Spleen (tissue), 11 donors: ENCODE measurements around the gene MXRA8. TPM values are rescaled to one million over a fixed set of nuclear protein-coding genes. Genes with fewer than 3 reads are reported as not detected.

Source experiments
- DNase-seq: peaks from one replicate; pipeline ENCODE4 v3.0.0-alpha.2; 2020
- H3K27ac ChIP-seq, 8 donors: fragments of 200-600 bp; sonication (generic) in 7 of 8; 1 replicate in 4 of 8; 2 replicates in 4 of 8; pipeline versions ENCODE4 v1.5.0 to v1.8.0; 2016 to 2021; ENCODE audit warnings: inconsistent platforms in 4 of 8, mild to moderate bottlenecking in 4 of 8, moderate library complexity in 1 of 8
- H3K27me3 ChIP-seq, 7 donors: fragments of 200-600 bp; sonication (generic) in 6 of 7; replicated peaks in 1 of 7; 1 replicate in 4 of 7; 2 replicates in 3 of 7; pipeline versions ENCODE4 v1.5.0 to v1.8.0; 2016 to 2021; ENCODE audit warnings: inconsistent platforms in 3 of 7, mild to moderate bottlenecking in 1 of 7
- H3K36me3 ChIP-seq, 6 donors: fragments of 200-600 bp; sonication (generic) in 5 of 6; 1 replicate in 4 of 6; 2 replicates in 2 of 6; pipeline versions ENCODE4 v1.5.0 to v1.8.0; 2016 to 2021; ENCODE audit warnings: inconsistent platforms in 2 of 6
- H3K4me1 ChIP-seq, 6 donors: fragments of 200-600 bp; sonication (generic) in 5 of 6; 1 replicate in 3 of 6; 2 replicates in 3 of 6; pipeline versions ENCODE4 v1.5.0 to v1.8.0; 2016 to 2021; ENCODE audit warnings: inconsistent platforms in 3 of 6
- H3K4me3 ChIP-seq, 8 donors: fragments of 200-600 bp; sonication (generic) in 7 of 8; 1 replicate in 4 of 8; 2 replicates in 4 of 8; pipeline versions ENCODE4 v1.5.0 to v1.8.0; 2016 to 2021; ENCODE audit warnings: inconsistent platforms in 4 of 8, mild to moderate bottlenecking in 4 of 8, moderate library complexity in 2 of 8
- H3K9me3 ChIP-seq, 8 donors: fragments of 200-600 bp; sonication (generic) in 7 of 8; 1 replicate in 4 of 8; 2 replicates in 4 of 8; pipeline versions ENCODE4 v1.5.0 to v1.8.0; 2016 to 2021; ENCODE audit warnings: inconsistent platforms in 4 of 8
- POLR2A ChIP-seq, 3 donors: fragments of 450-650 bp; IDR thresholded peaks; one replicate each; pipeline ENCODE4 v1.5.1; 2017; ENCODE audit warnings: antibody characterized with exemption in 3 of 3, mild to moderate bottlenecking in 1 of 3
- POLR2AphosphoS5 ChIP-seq, 3 donors: sonication (generic); formaldehyde crosslinking; IDR thresholded peaks; one replicate each; pipeline ENCODE4 v1.5.1; 2017; ENCODE audit warnings: antibody characterized with exemption in 3 of 3
- WGBS, 5 donors: extraction: QIAGEN DNeasy Blood & Tissue Kit in 3 of 5; methylation state at CpG; one replicate each; pipeline versions ENCODE4 v1.1.5 to v1.1.7; 2013 to 2018; 5-methylcytosine and 5-hydroxymethylcytosine counted together
- intact Hi-C: fragments of 100-400 bp; cut with DNase I; formaldehyde crosslinking; loops from one replicate; pipeline ENCODE4 v1.15.0; 2023; ENCODE audit warnings: low total_unique reads
- polyA plus RNA-seq, 3 donors: library from polyadenylated mRNA; stranded (reverse); fragments of 200-250 nt; gene quantifications; one replicate each; pipeline ENCODE4 v1.2.1, GENCODE V29; 2013
- total RNA-seq, 7 donors: library from RNA; depleted of rRNA in 3 of 7; stranded (reverse); fragments of >200 nt in 3 of 7; fragmentation: NEBNext Ultra II Directional in 4 of 7; extraction: Animal tissue kit (Norgen Biotek cat#: 25700) in 4 of 7; gene quantifications; one replicate each; pipeline versions ENCODE4 v1.1.0 to v1.2.1, GENCODE V29; 2016 to 2021
- TF ChIP-seq, protein P1 (sequence below), 11 experiments: fragments of 200-600 bp in 7 of 11; fragments of 450-650 bp in 4 of 11; sonication (generic) in 4 of 11; IDR thresholded peaks in 8 of 11; conservative IDR thresholded peaks in 3 of 11; 1 replicate in 7 of 11; 2 replicates in 4 of 11; pipeline versions ENCODE4 v1.4.0 to v1.8.0; 2016 to 2021; ENCODE audit warnings: antibody characterized with exemption in 11 of 11, inconsistent platforms in 4 of 11, mild to moderate bottlenecking in 1 of 11
- donor health status: healthy with polysubstance abuse.
- donor health status: DM: no; HTN: no; CAD: no; lungs with moderate emphysema.
- donor health status: DM: no; HTN: no; CAD: no.
- donor health status: Bipolar disorder and iron deficiency.
- donor health status: healthy.
- donor health status: DM: no; HTN: no; CAD: no.
- donor health status: DM: yes; HTN: yes; CAD: no.

MXRA8 gene
- total and polyA plus RNA-seq, 10 donors: 25.9 to 71.7 (median 47.1) TPM

DNA sequence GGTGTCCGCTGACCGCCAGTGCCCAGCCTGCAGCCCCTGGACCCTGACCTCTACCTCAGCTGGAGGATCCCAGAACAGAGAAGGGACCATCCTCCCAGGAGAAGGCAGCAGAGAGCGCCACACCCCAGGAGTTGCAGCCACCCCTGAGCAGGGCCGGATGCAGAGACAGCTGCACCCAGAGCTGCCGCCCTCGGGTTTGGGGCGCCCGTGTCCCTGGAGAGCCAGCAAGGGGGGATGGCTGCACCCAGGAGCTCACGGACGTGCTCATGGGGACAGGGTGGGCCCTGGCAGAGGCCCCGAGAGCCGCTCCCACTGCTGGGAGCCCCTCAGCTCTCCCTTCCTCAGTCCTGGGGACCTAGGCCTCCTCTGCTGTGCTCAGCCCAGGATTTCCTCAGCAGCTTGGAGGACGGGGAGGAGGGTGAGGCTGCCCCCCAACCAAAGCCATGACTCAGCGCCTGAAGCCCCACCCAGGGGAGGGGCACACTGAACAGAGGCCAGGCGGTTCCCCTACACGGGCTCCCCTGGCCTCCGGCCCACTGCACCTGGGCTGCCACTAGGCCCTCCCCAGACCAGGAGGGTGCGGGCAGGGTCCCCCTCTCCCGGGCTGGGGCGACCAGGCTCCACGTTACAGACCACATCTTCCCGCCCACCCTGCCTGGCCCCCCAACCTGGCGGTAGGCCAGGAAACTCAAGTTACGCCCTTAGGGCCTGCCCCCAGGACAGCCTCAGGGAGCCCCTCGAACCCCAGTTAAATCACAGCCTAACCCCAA lies 52.9 kb downstream of the MXRA8 start:
- peaks cover 0 to 9% (median 0%) of the 10 kb centered on the region in 6 donors for H3K36me3 ChIP-seq
- H3K4me3 ChIP-seq: peak overlapping the region in 7 of 8 donors; percentile 5 to 97 (median 84)
- H3K9me3 ChIP-seq: no peaks in the 10 kb centered on the region
- 10 to 19% (median 14%) methylated on average over 15 to 25 of the region's 25 CpGs for WGBS, 5 donors
- TF ChIP-seq POLR2AphosphoS5 (IDR thresholded peaks at IDR 0.05): peak in 2 of 3 donors; percentile 65 to 68
- TF ChIP-seq, protein P1, sequence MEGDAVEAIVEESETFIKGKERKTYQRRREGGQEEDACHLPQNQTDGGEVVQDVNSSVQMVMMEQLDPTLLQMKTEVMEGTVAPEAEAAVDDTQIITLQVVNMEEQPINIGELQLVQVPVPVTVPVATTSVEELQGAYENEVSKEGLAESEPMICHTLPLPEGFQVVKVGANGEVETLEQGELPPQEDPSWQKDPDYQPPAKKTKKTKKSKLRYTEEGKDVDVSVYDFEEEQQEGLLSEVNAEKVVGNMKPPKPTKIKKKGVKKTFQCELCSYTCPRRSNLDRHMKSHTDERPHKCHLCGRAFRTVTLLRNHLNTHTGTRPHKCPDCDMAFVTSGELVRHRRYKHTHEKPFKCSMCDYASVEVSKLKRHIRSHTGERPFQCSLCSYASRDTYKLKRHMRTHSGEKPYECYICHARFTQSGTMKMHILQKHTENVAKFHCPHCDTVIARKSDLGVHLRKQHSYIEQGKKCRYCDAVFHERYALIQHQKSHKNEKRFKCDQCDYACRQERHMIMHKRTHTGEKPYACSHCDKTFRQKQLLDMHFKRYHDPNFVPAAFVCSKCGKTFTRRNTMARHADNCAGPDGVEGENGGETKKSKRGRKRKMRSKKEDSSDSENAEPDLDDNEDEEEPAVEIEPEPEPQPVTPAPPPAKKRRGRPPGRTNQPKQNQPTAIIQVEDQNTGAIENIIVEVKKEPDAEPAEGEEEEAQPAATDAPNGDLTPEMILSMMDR (IDR thresholded peaks at IDR 0.05 in 8 of 11, conservative IDR thresholded peaks at IDR 0.05 in 3 of 11): peak in 3 of 11 experiments; percentile 2 to 32 (median 9)
- TF ChIP-seq POLR2A (IDR thresholded peaks at IDR 0.05): no peak
- H3K27ac ChIP-seq: peak overlapping the region; percentile 58 to 99 (median 71)
- intact Hi-C loops: no loop called here
- peaks cover 40 to 67% (median 54%) of the 10 kb centered on the region in 6 donors for H3K4me1 ChIP-seq
- DNase-seq: peak; percentile 90
- no peaks in the 10 kb centered on the region for H3K27me3 ChIP-seq

DNA sequence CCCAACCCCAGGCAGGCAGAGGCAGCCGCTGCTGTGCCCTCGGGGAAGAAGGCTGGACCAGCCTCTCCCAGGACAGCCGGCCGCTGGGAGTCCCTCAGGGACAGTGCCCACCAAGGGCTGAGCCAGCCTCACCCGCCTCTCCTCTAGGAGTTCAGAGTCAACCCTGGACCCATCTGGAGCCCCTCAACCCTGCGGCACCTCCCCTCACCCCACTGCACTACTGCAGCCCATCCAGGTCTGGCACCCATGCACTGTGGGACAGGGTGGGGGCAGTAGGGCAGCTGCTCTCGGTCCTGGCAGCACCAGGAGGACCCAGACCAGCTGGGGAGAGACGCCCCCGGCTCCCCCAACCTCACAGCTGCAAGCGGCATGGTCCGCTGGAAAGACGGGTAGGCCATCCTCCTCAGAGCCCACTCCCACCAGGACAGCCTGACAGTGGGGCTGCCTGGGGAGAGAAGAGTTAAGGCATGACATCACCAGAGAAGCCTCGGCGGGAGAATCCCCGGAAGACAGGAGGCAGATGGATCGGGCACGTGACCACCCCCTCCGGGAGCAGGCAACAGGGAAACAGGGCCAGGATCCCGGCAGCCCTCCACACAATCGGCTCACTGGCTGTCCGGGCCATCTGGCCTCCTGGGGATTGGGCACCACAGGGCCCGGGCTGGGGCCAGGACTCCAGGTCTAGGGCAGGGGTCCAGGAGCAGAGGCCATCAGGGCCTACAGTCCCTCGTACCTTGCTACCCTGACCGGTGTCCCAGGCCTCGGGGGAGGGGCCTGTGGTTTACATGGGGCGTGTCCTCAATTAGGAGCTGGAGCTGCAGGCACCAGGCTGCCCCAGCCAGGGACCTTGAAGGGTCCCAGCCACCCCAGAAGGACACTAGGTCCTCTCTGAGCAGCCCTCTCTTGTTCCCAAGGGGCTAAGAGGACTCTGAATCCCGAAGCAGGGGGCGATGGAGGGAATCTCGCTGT lies 53.7 kb downstream of the MXRA8 start:
- Histone ChIP-seq H3K4me1 (peaks cover 36 to 59% (median 46%) of the 10 kb centered on the region in 6 donors), H3K27ac (peak overlapping the region; percentile 58 to 99 (median 71)), H3K36me3 (peaks cover 0 to 2% (median 0%) of the 10 kb centered on the region in 6 donors), H3K4me3 (peak overlapping the region in 6 of 8 donors; percentile 5 to 97 (median 86)), H3K27me3 (no peaks in the 10 kb centered on the region), H3K9me3 (no peaks in the 10 kb centered on the region)
- no peak for DNase-seq
- WGBS, 5 donors: 35 to 56% (median 45%) methylated on average over 6 to 29 of the region's 29 CpGs
- TF ChIP-seq, protein P1 (IDR thresholded peaks at IDR 0.05 in 8 of 11, conservative IDR thresholded peaks at IDR 0.05 in 3 of 11): no peak
- TF ChIP-seq POLR2AphosphoS5 (IDR thresholded peaks at IDR 0.05) (peak in 2 of 3 donors; percentile 17 to 31), POLR2A (IDR thresholded peaks at IDR 0.05) (no peak)
- intact Hi-C loops: no loop called here

DNA sequence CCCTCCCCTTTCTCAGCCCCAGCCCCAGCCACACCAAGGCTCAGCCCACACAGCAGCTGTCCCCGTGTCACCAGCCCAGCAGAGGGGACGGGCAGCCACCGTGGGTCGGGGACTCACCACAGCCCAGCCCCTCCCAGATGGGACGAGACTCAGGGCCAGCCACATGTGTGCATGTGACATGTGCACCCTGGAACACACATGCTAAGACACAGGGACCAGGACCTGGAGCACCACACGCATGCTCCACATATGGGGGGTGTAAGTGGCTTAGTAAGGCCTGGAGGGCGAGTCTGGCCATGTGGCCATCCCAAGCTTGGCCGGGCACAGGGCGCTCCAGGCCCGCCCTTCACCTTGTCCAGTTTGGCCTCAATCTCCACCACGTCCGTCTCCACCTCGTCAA lies 54.6 kb downstream of the MXRA8 start:
- no peak for TF ChIP-seq POLR2A (IDR thresholded peaks at IDR 0.05)
- TF ChIP-seq, protein P1 (IDR thresholded peaks at IDR 0.05 in 8 of 11, conservative IDR thresholded peaks at IDR 0.05 in 3 of 11): no peak
- no peak for TF ChIP-seq POLR2AphosphoS5 (IDR thresholded peaks at IDR 0.05)
- peaks cover 31 to 54% (median 37%) of the 10 kb centered on the region in 6 donors for H3K4me1 ChIP-seq
- no peaks in the 10 kb centered on the region for H3K9me3 ChIP-seq
- H3K36me3 ChIP-seq: peaks cover 0 to 8% (median 0%) of the 10 kb centered on the region in 6 donors
- DNase-seq: no peak
- intact Hi-C loops: no loop called here
- no peaks in the 10 kb centered on the region for H3K27me3 ChIP-seq
- peak overlapping the region in 1 of 8 donors; percentile 99 for H3K27ac ChIP-seq
- WGBS, 5 donors: 75 to 90% (median 85%) methylated on average over 10 to 13 of the region's 13 CpGs
- no peak overlapping the region for H3K4me3 ChIP-seq
